Measurements from ENCODE around the gene RAMP3. TPM values are rescaled to one million over a fixed set of nuclear protein-coding genes. Genes with fewer than 3 reads are reported as not detected.

RAMP3 gene
- total and polyA plus RNA-seq, 10 of the 15 experiments (the other 5 are each of a cell fraction or from before 2014, with no cell fraction given): not detected

- H3K4me2 ChIP-seq (ENCODE audit: control insufficient read depth, insufficient read depth): no peak overlapping the region
- no peaks in the 10 kb centered on the region for H3K79me2 ChIP-seq (ENCODE audit: control insufficient read depth, insufficient read depth, low read length)
- H3K9me3 ChIP-seq (replicated peaks; ENCODE audit: control insufficient read depth, insufficient read depth, low read length): no peaks in the 10 kb centered on the region
- no peaks in the 10 kb centered on the region for H3K4me1 ChIP-seq (ENCODE audit: control insufficient read depth, insufficient read depth, low read length)
- TF ChIP-seq POLR2A (IDR thresholded peaks at IDR 0.05; ENCODE audit: low read depth, low read length) (no peak), RAD21 (IDR thresholded peaks at IDR 0.05; ENCODE audit: insufficient read depth, low read depth, low read length) (no peak), RUNX3 (IDR thresholded peaks at IDR 0.05; ENCODE audit: low read length) (no peak), TBL1XR1 (IDR thresholded peaks at IDR 0.05; ENCODE audit: low read depth, low read length) (no peak), RB1 (IDR thresholded peaks at IDR 0.05; ENCODE audit: borderline replicate concordance) (no peak), NFIC (IDR thresholded peaks at IDR 0.05; ENCODE audit: low read depth, low read length) (no peak), EGR1 (IDR thresholded peaks at IDR 0.05; ENCODE audit: borderline replicate concordance in 1 of 2, low read depth in 2 of 2, low read length in 2 of 2) (no peak), FOS (IDR thresholded peaks at IDR 0.05; ENCODE audit: borderline replicate concordance, extremely low read depth, insufficient read length) (no peak), JUND (IDR thresholded peaks at IDR 0.05; ENCODE audit: low read depth, low read length) (no peak), ATF7 (IDR thresholded peaks at IDR 0.05; ENCODE audit: low read depth) (no peak), TCF3 (IDR thresholded peaks at IDR 0.05; ENCODE audit: borderline replicate concordance, insufficient read depth, low read depth, low read length) (no peak), KLF5 (IDR thresholded peaks at IDR 0.05; ENCODE audit: partially characterized antibody) (no peak), WRNIP1 (IDR thresholded peaks at IDR 0.05; ENCODE audit: borderline replicate concordance, low read depth, low read length) (no peak), RBBP5 (conservative IDR thresholded peaks at IDR 0.05) (no peak), BCLAF1 (IDR thresholded peaks at IDR 0.05) (no peak)
- no peaks in the 10 kb centered on the region for H4K20me1 ChIP-seq (ENCODE audit: control insufficient read depth, insufficient read depth)
- no peak overlapping the region for H3K4me3 ChIP-seq
- ATAC-seq (no peak), FAIRE-seq (no peak), DNase-seq (ENCODE audit: low read depth, low spot score) (no peak)
- ChIA-PET RAD21 (ENCODE audit: unreplicated experiment) (no interaction called here), CTCF (no interaction called here), SMC1A (ENCODE audit: uncharacterized antibody, unreplicated experiment) (no interaction called here), POLR2A (interaction anchor here (0.6 to 0.9 kb wide), 2 partner anchors 8 to 364 kb away, joined by 5 to 7 read pairs; no protein-coding TSS in a partner anchor)
- no peak overlapping the region for H3K9ac ChIP-seq (ENCODE audit: control insufficient read depth, insufficient read depth, low read length)
- no TSS peak for BruUV-seq (replicated peaks)
- WGBS (ENCODE audit: insufficient coverage, insufficient replicate concordance, low lambda C conversion rate, missing lambda C conversion rate): 41% methylated on average over 6 of the region's 6 CpGs
- intact Hi-C loops (cut with micrococcal nuclease; ENCODE audit: unreplicated experiment) (no loop called here), in situ Hi-C loops (cut with MboI) (no loop called here)
- no peak overlapping the region for H2AFZ ChIP-seq (ENCODE audit: control insufficient read depth, low read depth, low read length)
- no peak overlapping the region for H3K27ac ChIP-seq (ENCODE audit: control insufficient read depth, insufficient read depth)
- H3K36me3 ChIP-seq (ENCODE audit: control insufficient read depth in 2 of 2, insufficient read depth in 2 of 2, low read length in 1 of 2): no peaks in the 10 kb centered on the region
- peaks cover 0 to 8% of the 10 kb centered on the region in 2 experiments for H3K27me3 ChIP-seq (replicated peaks in 1 of 2; ENCODE audit: control insufficient read depth in 2 of 2, insufficient read depth in 2 of 2, low read length in 1 of 2)
Observed at GRCh38 chr7:45230083-45230482, 72.5 kb downstream of the RAMP3 start.

Measured in GM12878 (cell line).